NK-92 (cell line): ENCODE results near the gene ZSCAN1.

Experiments used
- DNase-seq: peaks from one replicate; lab custom pipeline; 2025; ENCODE audit not compliant: unreplicated experiment; lab: John Stamatoyannopoulos, UW

Gene ZSCAN1

DNA sequence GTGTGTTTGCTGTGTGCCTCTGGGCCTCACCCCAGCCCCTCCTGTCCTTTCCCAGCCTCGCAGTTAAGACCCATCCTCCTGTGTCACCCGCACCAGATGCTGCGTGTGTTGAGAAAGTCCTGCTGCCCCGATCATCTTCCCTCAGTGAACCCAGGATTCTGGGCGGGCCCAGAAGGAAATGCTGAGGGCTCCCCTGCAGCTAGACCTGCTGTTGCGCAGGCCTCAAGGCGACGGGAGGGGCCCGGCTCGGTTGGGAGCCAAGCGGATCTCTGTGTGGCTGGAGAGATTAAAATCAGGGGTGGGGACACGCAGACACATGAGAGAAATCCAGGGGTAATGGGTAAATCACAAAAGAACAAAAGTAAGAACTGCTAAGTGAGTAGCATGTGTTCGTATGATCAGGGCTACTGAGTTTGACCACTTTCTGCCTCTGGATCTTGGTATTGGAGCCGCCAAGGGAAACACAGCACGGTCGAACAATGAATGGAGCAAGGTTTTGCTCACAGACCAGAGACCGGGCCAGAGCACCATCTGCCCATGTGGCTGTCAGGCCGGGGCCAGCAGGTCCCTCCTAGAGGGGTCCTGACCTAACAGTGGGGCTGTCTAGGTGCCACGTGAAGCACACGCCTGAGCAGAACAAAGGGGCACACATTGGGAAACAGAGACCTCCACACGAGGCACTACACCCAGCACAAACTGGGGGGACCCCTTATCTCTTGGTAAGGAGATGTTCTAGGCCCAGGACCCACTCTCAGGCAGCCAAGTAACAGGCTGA, 7.1 kb downstream of the ZSCAN1 start:
- no peak for DNase-seq

DNA sequence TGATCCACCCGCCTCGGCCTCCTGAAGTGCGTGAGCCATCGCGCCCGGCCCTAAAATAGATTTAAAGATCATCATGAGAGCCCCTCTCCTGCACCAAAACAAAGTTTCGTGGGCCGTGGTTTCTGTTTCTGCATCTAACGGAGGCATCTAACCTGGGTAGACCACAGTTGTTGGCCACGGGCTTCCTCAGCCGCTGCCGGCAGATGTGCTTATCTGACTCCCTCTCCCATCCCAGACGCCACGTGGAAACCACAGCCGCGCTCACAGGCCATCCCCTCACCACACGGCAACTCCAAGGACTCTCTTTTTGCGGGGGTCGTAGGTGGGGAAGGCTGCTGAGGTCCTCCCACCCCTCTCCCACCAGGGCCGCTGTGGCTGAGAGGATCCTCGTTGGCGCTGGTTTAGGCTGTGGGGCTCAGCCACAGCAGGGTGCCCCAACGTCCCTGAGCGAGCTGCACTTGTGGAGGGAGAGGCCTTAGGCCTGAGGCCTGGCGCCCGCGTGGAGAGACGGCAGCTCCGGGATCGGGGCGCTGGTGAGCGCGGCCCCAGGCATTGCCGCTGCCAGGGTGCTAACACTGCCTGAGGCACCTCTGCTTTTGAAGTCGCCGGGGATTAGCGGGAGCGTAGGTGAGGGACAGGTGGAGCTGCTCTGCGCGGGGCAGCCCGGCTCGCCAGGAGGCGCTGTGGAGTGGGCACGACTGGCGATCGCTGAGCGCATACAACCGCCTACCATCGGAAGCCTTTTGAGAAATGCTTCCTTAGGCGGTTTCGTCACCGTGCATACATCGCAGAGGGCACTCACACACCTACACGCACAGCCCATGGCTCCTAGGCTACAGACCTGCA, 8.9 kb downstream of the ZSCAN1 start:
- DNase-seq, result no peak

- DNase-seq, result no peak
These were observed 10.6 kb downstream of the ZSCAN1 start for GRCh38 chr19:58044391-58044790.

- no peak for DNase-seq
These were observed 11.1 kb downstream of the ZSCAN1 start for GRCh38 chr19:58044886-58045285.

DNA sequence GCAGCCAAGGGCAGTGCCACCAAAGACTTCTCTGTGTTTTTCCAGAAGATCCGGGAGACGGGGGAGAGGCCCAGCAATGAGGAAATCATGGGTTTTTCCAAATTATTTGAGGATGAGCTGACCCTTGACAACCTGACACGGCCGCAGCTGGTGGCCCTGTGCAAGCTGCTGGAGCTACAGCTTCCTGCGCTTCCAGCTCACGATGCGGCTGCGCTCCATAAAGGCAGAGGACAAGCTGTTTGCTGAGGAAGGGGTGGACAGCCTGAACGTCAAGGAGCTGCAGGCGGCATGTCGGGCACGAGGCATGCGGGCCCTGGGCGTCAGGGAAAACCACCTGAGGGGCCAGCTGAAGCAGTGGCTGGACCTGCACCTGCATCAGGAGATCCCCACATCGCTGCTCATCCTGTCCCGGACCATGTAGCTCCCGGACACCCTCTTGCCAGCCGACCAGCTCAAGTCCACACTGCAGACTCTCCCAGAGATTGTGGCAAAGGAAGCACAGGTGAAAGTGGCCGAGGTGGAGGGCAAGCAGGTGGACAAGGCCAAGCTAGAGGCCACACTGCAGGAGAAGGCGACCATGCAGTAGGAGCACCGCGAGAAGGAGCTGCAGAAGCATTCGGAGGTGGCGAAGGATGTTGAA, 11.7 kb downstream of the ZSCAN1 start:
- DNase-seq, result no peak

- no peak for DNase-seq
These were observed 13.0 kb downstream of the ZSCAN1 start for GRCh38 chr19:58046856-58047255.

- no peak for DNase-seq
These were observed 13.8 kb downstream of the ZSCAN1 start for GRCh38 chr19:58047672-58048071.

GRCh38 chr19:58052256-58052655, 18.4 kb downstream of the ZSCAN1 start:
- DNase-seq, result no peak

DNA sequence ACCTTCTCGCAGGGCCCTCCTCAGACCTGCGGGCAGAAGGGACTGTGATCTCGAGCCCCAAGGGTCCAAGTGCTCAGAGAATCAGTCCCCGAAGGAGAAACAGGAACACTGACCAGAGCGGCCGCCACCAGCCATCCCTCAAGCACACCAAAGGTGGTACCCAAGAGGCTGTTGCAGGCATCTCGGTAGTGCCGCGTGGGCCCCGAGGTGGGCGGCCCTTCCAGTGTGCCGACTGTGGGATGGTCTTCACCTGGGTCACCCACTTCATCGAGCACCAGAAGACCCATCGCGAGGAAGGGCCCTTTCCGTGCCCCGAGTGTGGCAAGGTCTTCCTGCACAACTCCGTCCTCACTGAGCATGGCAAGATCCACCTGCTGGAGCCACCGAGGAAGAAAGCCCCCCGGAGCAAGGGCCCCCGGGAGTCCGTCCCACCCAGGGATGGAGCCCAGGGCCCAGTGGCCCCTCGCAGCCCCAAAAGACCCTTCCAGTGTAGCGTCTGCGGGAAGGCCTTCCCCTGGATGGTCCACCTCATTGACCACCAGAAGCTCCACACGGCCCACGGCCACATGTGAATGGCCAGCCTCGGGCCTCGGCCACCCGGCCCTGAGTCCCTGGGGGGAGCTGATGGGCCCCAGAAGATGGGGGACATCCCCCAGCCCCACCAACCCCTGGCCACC, 19.8 kb downstream of the ZSCAN1 start:
- DNase-seq, result no peak

DNA sequence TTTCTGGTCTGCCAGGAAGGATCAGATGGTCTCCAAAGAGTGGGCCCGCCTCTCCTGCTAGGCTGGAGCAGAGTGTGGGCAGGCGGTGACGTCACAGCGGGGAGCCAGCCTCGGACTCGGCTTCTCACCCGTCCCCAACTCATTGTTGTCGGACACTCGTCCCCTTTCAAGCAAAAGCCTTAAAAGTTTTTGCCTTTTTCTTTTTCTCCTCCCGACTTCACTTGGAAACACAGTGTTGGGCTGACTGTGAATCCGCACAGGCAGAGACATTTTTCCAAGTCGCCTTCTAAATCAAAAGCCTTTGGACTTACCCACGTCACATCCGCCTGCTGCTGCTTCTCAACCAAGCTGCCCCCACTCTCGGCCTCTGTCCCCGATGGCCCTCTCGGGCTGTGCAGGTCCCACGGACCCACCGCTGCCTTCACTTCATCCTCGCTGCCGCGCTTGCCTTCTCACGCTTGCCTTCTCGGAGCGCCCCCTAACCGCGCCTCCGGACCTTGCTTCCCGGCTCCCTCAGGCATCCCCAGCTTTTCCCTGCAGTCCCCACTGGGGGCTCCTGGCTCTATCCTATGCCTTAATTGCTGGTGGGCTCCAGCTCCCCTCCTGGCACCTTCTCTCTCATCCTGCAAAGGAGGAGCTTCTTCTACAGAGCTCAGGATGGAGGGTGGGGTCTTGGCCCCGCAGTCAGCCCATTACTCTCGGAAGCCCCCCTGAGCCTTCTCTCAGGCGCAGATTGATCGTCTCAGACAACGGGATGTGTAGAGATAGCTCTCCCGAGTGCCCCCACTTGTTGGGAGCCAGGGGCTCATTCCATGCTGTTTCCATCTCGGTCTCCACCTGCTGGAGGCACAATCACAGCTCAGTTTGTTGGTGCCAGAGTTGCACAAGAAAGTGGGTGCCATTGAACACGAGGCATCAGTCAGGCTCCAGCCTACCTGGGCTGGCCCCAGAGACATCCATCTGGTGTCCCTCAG, 21.4 kb downstream of the ZSCAN1 start:
- DNase-seq, result no peak

DNA sequence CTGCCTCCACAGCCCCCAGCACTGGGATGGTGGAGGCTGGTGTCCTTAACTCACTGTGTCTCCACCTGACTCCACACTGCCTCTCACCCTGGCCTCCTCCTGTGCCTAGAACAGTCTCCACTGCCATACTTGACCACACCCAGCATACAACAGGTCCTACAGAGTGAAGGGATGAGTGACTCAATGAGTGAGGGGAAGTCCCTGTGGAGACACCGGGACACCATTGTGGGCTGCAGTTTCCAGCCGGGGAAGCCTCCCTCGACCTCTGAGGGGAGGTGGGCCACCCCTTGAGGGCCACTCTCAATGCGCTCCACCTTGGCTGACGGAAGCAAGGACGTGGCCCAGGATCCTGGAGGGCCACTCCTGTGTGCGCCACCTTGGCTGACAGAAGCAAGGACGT, 22.4 kb downstream of the ZSCAN1 start:
- no peak for DNase-seq

GRCh38 chr19:58056861-58057260, 23.0 kb downstream of the ZSCAN1 start:
- DNase-seq, result no peak

- DNase-seq, result no peak
These were observed 24.6 kb downstream of the ZSCAN1 start for GRCh38 chr19:58058467-58058866.

- no peak for DNase-seq
These were observed 25.3 kb downstream of the ZSCAN1 start, which contains the start of gene ZNF135 for GRCh38 chr19:58059003-58059670. TSS of gene ZNF135 (plus strand) at chr19:58059282. CDS start at chr19:58060003, 721 bp downstream.

GRCh38 chr19:58059671-58060078, 25.9 kb downstream of the ZSCAN1 start:
- DNase-seq, result no peak

DNA sequence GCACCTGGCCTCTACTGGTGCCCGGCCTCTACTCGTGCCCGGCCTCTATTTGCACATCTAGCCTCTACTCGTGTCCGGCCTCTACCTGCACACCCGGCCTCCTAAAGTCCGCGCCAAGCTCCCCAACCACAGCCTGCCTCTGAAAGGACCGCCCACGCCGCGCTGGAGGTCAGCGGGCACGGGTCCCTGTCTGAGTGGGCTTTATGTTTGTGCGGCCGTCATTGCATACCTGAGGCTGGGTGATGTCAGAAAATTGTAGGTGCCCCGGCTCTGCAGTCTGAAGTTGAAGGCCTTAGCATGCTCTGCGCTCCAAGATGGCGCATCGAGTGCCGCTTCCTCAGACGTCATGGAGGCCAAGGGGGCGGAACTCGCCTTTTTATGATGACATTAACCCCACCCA, 26.4 kb downstream of the ZSCAN1 start:
- no peak for DNase-seq

GRCh38 chr19:58063712-58064111, 29.9 kb downstream of the ZSCAN1 start:
- DNase-seq, result no peak

DNA sequence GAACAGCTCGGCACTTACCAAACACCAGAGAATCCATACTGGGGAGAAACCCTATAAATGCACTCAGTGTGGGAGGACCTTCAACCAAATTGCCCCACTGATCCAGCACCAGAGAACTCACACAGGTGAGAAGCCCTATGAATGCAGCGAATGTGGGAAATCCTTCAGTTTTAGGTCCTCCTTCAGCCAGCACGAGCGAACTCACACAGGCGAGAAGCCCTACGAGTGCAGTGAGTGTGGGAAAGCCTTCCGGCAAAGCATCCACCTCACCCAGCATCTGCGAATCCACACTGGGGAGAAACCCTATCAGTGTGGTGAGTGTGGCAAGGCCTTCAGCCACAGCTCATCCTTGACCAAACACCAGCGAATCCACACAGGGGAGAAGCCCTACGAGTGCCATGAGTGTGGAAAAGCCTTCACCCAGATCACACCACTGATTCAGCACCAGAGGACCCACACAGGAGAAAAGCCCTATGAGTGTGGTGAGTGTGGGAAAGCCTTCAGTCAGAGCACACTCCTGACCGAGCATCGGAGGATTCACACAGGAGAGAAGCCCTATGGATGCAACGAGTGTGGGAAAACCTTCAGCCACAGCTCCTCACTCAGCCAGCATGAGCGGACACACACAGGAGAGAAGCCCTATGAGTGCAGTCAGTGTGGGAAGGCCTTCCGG, 33.6 kb downstream of the ZSCAN1 start:
- DNase-seq, result no peak

- DNase-seq, result no peak
These were observed 46.0 kb downstream of the ZSCAN1 start for GRCh38 chr19:58079792-58080191.
